Measurements from ENCODE around the gene CRIM1. TPM values are rescaled to one million over a fixed set of nuclear protein-coding genes. Genes with fewer than 3 reads are reported as not detected.

CRIM1 gene
- total RNA-seq, 4 donors from 2014 or later: 16.4 to 107 (median 29.9) TPM

- DNase-seq: no peak
- no peak for TF ChIP-seq POLR2A (IDR thresholded peaks at IDR 0.05)
- TF ChIP-seq, protein P1, sequence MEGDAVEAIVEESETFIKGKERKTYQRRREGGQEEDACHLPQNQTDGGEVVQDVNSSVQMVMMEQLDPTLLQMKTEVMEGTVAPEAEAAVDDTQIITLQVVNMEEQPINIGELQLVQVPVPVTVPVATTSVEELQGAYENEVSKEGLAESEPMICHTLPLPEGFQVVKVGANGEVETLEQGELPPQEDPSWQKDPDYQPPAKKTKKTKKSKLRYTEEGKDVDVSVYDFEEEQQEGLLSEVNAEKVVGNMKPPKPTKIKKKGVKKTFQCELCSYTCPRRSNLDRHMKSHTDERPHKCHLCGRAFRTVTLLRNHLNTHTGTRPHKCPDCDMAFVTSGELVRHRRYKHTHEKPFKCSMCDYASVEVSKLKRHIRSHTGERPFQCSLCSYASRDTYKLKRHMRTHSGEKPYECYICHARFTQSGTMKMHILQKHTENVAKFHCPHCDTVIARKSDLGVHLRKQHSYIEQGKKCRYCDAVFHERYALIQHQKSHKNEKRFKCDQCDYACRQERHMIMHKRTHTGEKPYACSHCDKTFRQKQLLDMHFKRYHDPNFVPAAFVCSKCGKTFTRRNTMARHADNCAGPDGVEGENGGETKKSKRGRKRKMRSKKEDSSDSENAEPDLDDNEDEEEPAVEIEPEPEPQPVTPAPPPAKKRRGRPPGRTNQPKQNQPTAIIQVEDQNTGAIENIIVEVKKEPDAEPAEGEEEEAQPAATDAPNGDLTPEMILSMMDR (IDR thresholded peaks at IDR 0.05): no peak
- H3K4me1 ChIP-seq: peaks cover 0 to 25% (median 3%) of the 10 kb centered on the region in 3 donors
- H3K4me3 ChIP-seq: no peak overlapping the region
- no peaks in the 10 kb centered on the region for H3K27me3 ChIP-seq
- peaks cover 4 to 90% (median 13%) of the 10 kb centered on the region in 3 donors for H3K36me3 ChIP-seq
- 65 to 73% methylated on average over 3 of the region's 3 CpGs for WGBS, 2 donors
- H3K9me3 ChIP-seq: no peaks in the 10 kb centered on the region
- no peak overlapping the region for H3K27ac ChIP-seq
- intact Hi-C loops (cut with DNase I): no loop called here
These were observed 227.4 kb downstream of the CRIM1 start for GRCh38 chr2:36582951-36583350.

- Histone ChIP-seq H3K27me3 (no peaks in the 10 kb centered on the region), H3K9me3 (no peaks in the 10 kb centered on the region), H3K4me1 (peaks cover 0 to 14% (median 2%) of the 10 kb centered on the region in 3 donors), H3K27ac (no peak overlapping the region), H3K36me3 (peaks cover 4 to 93% (median 13%) of the 10 kb centered on the region in 3 donors), H3K4me3 (no peak overlapping the region)
- intact Hi-C loops (cut with DNase I): no loop called here
- DNase-seq: no peak
- 46 to 57% methylated on average over 1 of the region's 1 CpG for WGBS, 2 donors
- TF ChIP-seq POLR2A (IDR thresholded peaks at IDR 0.05): no peak
- TF ChIP-seq, protein P1 (IDR thresholded peaks at IDR 0.05): no peak
These were observed 228.7 kb downstream of the CRIM1 start for GRCh38 chr2:36584148-36584794.

DNA sequence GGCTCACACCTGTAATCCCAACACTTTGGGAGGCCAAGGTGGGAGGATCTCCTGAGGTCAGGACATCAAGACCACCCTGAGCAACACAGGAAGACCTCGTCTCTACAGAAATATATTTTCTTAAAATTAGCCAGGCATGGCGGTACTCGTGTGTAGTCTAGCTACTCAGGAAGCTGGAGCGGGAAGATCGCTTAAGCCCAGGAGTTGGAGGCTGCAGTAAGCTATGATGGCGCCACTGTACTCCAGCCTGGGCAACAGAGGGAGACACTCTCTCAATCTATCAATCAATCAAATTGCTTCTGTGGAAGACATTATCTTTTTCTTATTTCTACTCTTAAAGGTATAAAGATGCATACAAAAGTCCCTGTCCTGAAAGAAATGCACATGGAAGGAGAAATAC is 231.1 kb downstream of the CRIM1 start:
- peaks cover 0 to 23% (median 3%) of the 10 kb centered on the region in 3 donors for H3K4me1 ChIP-seq
- TF ChIP-seq, protein P1 (IDR thresholded peaks at IDR 0.05): no peak
- no peak for TF ChIP-seq POLR2A (IDR thresholded peaks at IDR 0.05)
- no peak overlapping the region for H3K27ac ChIP-seq
- DNase-seq: no peak
- peaks cover 0 to 85% (median 0%) of the 10 kb centered on the region in 3 donors for H3K36me3 ChIP-seq
- H3K9me3 ChIP-seq: no peaks in the 10 kb centered on the region
- H3K27me3 ChIP-seq: no peaks in the 10 kb centered on the region
- intact Hi-C loops (cut with DNase I): no loop called here
- WGBS, 2 donors: 95% methylated on average over 6 of the region's 6 CpGs
- no peak overlapping the region for H3K4me3 ChIP-seq

DNA sequence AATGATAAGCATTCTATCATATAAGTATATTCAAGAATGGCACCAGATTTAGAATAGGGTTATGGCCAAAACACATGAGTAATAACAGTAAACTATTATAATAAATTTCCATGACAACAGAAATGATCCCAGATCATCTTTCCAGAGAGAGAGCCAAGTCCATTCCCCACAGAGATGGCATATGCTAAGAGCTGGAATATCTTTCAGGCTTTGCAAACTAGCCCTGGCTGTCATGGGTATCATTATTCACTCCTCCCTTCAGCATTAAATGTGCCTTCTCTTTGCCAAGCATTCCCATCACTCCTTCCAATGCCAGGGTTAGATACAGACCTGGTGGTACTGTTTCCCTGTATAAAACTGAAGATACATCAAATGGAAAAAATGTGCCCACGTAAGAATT is 231.5 kb downstream of the CRIM1 start:
- intact Hi-C loops (cut with DNase I): no loop called here
- no peak for TF ChIP-seq POLR2A (IDR thresholded peaks at IDR 0.05)
- TF ChIP-seq, protein P1 (IDR thresholded peaks at IDR 0.05): no peak
- Histone ChIP-seq H3K9me3 (no peaks in the 10 kb centered on the region), H3K36me3 (peaks cover 0 to 81% (median 0%) of the 10 kb centered on the region in 3 donors), H3K27ac (no peak overlapping the region), H3K4me3 (no peak overlapping the region), H3K4me1 (peaks cover 0 to 23% (median 3%) of the 10 kb centered on the region in 3 donors), H3K27me3 (no peaks in the 10 kb centered on the region)
- no peak for DNase-seq
- 63 to 67% methylated on average over 1 of the region's 1 CpG for WGBS, 2 donors

DNA sequence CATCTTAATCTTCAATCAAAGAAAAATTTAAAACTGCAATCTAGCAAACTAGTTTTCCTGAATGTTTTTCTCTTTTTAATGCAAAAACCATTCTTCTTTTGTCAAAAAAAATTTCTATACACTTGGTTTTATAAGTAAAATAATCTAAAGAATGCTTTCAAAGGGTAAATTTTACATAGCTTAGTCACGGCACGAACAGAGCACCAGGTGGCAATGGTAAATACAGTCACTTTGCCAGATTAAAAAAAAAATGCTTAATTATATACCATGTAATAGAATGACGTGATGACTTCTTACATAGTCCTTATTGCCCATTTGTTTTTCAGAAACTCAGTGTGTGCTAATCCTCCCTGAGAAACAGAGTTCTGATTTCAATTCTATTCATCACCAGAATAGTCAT is 232.0 kb downstream of the CRIM1 start:
- Histone ChIP-seq H3K27me3 (no peaks in the 10 kb centered on the region), H3K27ac (no peak overlapping the region), H3K4me3 (no peak overlapping the region), H3K36me3 (peaks cover 0 to 76% (median 0%) of the 10 kb centered on the region in 3 donors), H3K4me1 (peaks cover 0 to 23% (median 3%) of the 10 kb centered on the region in 3 donors), H3K9me3 (no peaks in the 10 kb centered on the region)
- WGBS, 2 donors: 52 to 72% methylated on average over 3 of the region's 3 CpGs
- intact Hi-C loops (cut with DNase I): no loop called here
- DNase-seq: no peak
- TF ChIP-seq POLR2A (IDR thresholded peaks at IDR 0.05): no peak
- TF ChIP-seq, protein P1 (IDR thresholded peaks at IDR 0.05): no peak
